Aorta (tissue), 5 donors: Measurements from ENCODE around the gene CFAP20DC. TPM values are rescaled to one million over a fixed set of nuclear protein-coding genes. Genes with fewer than 3 reads are reported as not detected.
"Not testable (repeated sequence)": the region's sequence is repeated elsewhere in the genome, so short reads cannot be mapped to it uniquely, and the experiment has no call there.

Source experiments
- ATAC-seq: fragments of 200-7000 bp; cut with Tn5 transposase; one replicate; pipeline ENCODE4 v1.9.1; 2022; ENCODE audit warnings: moderate library complexity; ENCODE audit not compliant: low FRiP score
- DNase-seq, 2 donors: peaks; one replicate each; pipeline ENCODE4 v3.0.0-alpha.2; 2020
- H3K27ac ChIP-seq, 2 donors: one replicate each; pipeline ENCODE4 v1.5.1; 2013; ENCODE audit warnings: low read length in 2 of 2, mild to moderate bottlenecking in 2 of 2, moderate library complexity in 2 of 2, control low read depth in 1 of 2, inconsistent platforms in 1 of 2, low read depth in 1 of 2
- H3K27me3 ChIP-seq, 2 donors: one replicate each; pipeline ENCODE4 v1.6.1; 2013; ENCODE audit warnings: control low read depth in 1 of 2, low read length in 1 of 2, mild to moderate bottlenecking in 1 of 2, moderate library complexity in 1 of 2; ENCODE audit not compliant: insufficient read depth in 2 of 2, control insufficient read depth in 1 of 2
- H3K36me3 ChIP-seq, 2 donors: one replicate each; pipeline ENCODE4 v1.6.1; 2013; ENCODE audit warnings: control low read depth in 1 of 2, low read length in 1 of 2, mild to moderate bottlenecking in 1 of 2; ENCODE audit not compliant: insufficient read depth in 2 of 2, control insufficient read depth in 1 of 2
- H3K4me1 ChIP-seq, 2 donors: one replicate each; pipeline ENCODE4 v1.6.1; 2013; ENCODE audit warnings: low read length in 2 of 2, control low read depth in 1 of 2, mild to moderate bottlenecking in 1 of 2, moderate library complexity in 1 of 2; ENCODE audit not compliant: insufficient read depth in 2 of 2, control insufficient read depth in 1 of 2
- H3K4me3 ChIP-seq, 2 donors: one replicate each; pipeline ENCODE4 v1.5.1; 2013; ENCODE audit warnings: low read length in 2 of 2, control low read depth in 1 of 2, mild to moderate bottlenecking in 1 of 2
- H3K9me3 ChIP-seq: one replicate; pipeline ENCODE4 v1.6.1; 2013; ENCODE audit warnings: mild to moderate bottlenecking, low read length; ENCODE audit not compliant: control insufficient read depth
- WGBS, 2 donors: extraction: QIAGEN DNeasy Blood & Tissue Kit; methylation state at CpG; one replicate each; pipeline ENCODE4 v1.1.7; 2013; 5-methylcytosine and 5-hydroxymethylcytosine counted together
- intact Hi-C, 2 donors: fragments of 100-400 bp; cut with DNase I; formaldehyde crosslinking; loops; one replicate each; pipeline versions ENCODE4 v1.14.2 to v1.15.0; 2022
- polyA plus RNA-seq, 2 donors: library from polyadenylated mRNA; stranded (reverse); fragments of 200-250 nt; gene quantifications; one replicate each; pipeline ENCODE4 v1.2.3, GENCODE V29; 2013
- total RNA-seq, 2 donors: library from RNA; stranded (reverse); fragmentation: NEBNext Ultra II Directional; extraction: Animal tissue kit (Norgen Biotek cat#: 25700); gene quantifications; one replicate each; pipeline ENCODE4 v1.2.1, GENCODE V29; 2021
- donor health status: healthy with polysubstance abuse.
- donor health status: Bipolar disorder and iron deficiency.
- donor health status: DM: no; HTN: no; CAD: no.
- donor health status: DM: no; HTN: no; CAD: no.
- donor health status: DM: yes; HTN: yes; CAD: no.

CFAP20DC gene
- total and polyA plus RNA-seq, 4 donors, result 0.39 to 0.90 TPM; not detected in 2

DNA sequence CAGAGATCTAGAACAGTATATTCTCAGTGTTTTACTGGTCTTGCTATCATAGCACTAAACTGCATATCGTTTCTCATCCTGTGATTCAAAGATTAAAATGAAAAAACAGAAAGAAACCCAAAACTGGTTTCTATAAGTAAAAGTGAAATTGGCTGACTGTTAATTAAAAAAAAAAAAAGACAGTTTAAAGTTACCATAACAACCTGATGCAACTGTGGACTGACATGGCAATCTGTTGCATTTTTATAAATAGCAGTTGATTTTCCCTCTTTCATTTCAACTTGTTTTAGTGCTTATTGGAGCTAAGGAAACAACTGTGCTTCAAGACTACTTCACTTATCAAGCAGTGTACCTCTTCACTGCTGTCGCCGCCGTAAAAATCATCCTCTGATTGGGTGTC lies 186.6 kb downstream of the CFAP20DC start:
- no peaks in the 10 kb centered on the region for H3K36me3 ChIP-seq
- H3K27ac ChIP-seq, result no peak overlapping the region
- WGBS, 2 donors, result 88 to 90% methylated on average over 4 of the region's 4 CpGs
- H3K4me1 ChIP-seq, result no peaks in the 10 kb centered on the region
- DNase-seq (no peak), ATAC-seq (no peak)
- intact Hi-C loops, result no loop called here
- peaks cover 3% of the 10 kb centered on the region for H3K9me3 ChIP-seq
- no peaks in the 10 kb centered on the region for H3K27me3 ChIP-seq
- no peak overlapping the region for H3K4me3 ChIP-seq

DNA sequence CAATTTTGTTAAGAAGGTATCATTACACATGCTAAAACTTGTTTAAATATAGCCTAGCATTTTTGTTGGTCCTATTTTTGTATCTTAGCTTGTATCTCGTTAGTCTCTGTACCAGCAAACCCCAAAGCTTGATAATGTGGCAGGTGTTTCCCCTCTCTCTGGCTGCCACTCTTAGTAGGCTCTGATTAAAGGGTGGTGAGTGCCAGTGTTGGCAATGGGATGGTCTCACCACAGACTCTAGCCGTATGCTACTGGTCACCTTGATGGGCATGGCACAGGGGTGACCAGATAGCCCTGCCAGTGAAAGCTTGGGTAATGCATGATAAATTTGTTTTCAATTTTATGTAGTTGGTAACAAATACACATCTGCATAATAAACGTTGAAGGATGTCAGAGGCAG lies 188.3 kb downstream of the CFAP20DC start:
- 79 to 80% methylated on average over 3 of the region's 3 CpGs for WGBS, 2 donors
- ATAC-seq (no peak), DNase-seq (no peak)
- peaks cover 3% of the 10 kb centered on the region for H3K9me3 ChIP-seq
- H3K27ac ChIP-seq, result no peak overlapping the region
- H3K4me3 ChIP-seq, result no peak overlapping the region
- H3K27me3 ChIP-seq, result no peaks in the 10 kb centered on the region
- no peaks in the 10 kb centered on the region for H3K36me3 ChIP-seq
- intact Hi-C loops, result no loop called here
- no peaks in the 10 kb centered on the region for H3K4me1 ChIP-seq

DNA sequence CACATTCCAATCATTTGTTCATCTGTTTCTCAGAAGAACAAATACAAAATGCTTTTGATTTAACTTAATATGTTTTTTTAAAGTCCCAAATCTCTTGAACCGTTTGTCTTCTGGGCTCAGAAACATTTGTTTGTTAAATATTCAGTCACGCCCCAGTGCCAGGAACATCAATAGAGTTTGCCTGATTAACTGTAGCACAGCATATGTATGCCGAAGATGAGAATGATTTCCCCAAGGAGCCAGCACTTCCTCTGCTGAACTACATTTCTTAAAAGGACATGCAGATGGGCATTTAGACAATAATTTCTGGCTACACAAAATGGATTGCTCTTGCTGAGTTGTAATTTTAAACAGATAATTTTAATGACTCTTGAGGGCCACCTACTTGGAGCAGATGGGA lies 191.7 kb downstream of the CFAP20DC start:
- H3K36me3 ChIP-seq, result no peaks in the 10 kb centered on the region
- H3K27ac ChIP-seq, result no peak overlapping the region
- DNase-seq, result no peak
- no peaks in the 10 kb centered on the region for H3K4me1 ChIP-seq
- ATAC-seq, result no peak
- intact Hi-C loops, result no loop called here
- H3K27me3 ChIP-seq, result no peaks in the 10 kb centered on the region
- peaks cover 1% of the 10 kb centered on the region for H3K9me3 ChIP-seq
- 13 to 16% methylated on average over 3 of the region's 3 CpGs for WGBS, 2 donors
- H3K4me3 ChIP-seq, result no peak overlapping the region

DNA sequence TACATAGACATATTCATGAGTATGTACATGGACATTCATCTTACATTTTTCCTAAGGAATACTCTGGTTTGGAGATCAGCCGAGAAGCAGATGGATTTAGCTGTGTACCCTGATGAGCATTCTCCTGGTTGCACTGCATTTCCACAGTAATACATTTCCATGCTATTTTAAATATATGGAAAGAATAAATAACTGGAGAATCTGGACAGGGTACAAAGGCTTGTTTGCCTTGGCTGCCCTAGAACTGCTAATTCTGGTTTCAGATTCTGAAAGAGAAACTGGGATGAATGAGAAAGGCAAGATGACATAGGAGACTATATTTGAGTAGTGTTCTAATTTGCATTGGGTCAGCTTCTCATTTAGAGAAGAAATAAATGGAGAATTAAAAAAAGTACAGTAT lies 192.4 kb downstream of the CFAP20DC start:
- intact Hi-C loops, result no loop called here
- H3K36me3 ChIP-seq, result no peaks in the 10 kb centered on the region
- no peaks in the 10 kb centered on the region for H3K4me1 ChIP-seq
- H3K27me3 ChIP-seq, result no peaks in the 10 kb centered on the region
- WGBS, 2 donors, result 22 to 24% methylated on average over 1 of the region's 1 CpG
- no peak overlapping the region for H3K4me3 ChIP-seq
- no peak overlapping the region for H3K27ac ChIP-seq
- ATAC-seq, result no peak
- H3K9me3 ChIP-seq, result peaks cover 1% of the 10 kb centered on the region
- no peak for DNase-seq

DNA sequence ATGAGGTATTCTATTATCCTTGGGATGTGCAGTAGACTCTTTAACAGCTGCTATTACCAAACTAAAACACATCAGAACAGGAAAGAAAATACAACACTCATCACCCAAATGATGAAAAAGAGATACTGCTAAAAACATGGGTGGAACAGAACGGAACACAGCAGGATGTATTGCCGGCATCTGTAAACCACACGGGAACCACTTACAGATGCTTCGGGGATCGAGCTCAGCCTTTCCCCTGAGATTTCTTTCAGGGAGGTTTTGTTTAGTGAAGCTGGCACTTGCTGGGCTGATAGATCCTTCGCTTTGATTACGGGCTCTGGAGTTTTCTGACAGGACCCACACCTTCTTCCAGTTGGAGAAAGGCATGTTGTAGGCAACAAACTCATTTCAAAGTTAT lies 201.0 kb downstream of the CFAP20DC start:
- ATAC-seq (no peak), DNase-seq (no peak)
- H3K4me1 ChIP-seq, result no peaks in the 10 kb centered on the region
- H3K27me3 ChIP-seq, result no peaks in the 10 kb centered on the region
- WGBS, 2 donors, result 24 to 32% methylated on average over 7 of the region's 7 CpGs
- H3K4me3 ChIP-seq, result no peak overlapping the region
- H3K27ac ChIP-seq, result no peak overlapping the region
- no peaks in the 10 kb centered on the region for H3K36me3 ChIP-seq
- H3K9me3 ChIP-seq, result peaks cover 1% of the 10 kb centered on the region
- intact Hi-C loops, result no loop called here

DNA sequence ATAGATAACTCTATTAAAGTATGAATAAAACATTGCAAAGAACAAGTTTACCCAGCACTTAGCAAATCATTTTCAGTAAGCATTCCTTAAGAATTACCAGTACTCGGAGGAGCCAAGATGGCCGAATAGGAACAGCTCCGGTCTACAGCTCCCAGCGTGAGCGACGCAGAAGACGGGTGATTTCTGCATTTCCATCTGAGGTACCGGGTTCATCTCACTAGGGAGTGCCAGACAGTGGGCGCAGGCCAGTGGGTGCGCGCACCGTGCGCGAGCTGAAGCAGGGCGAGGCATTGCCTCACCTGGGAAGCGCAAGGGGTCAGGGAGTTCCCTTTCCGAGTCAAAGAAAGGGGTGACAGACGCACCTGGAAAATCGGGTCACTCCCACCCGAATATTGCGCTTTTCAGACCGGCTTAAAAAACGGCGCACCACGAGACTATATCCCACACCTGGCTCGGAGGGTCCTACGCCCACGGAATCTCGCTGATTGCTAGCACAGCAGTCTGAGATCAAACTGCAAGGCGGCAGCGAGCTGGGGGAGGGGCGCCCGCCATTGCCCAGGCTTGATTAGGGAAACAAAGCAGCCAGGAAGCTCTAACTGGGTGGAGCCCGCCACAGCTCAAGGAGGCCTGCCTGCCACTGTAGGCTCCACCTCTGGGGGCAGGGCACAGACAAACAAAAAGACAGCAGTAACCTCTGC lies 207.6 kb downstream of the CFAP20DC start:
- WGBS, 2 donors, result 83 to 91% methylated on average over 14 to 16 of the region's 34 CpGs
- H3K27ac ChIP-seq, H3K36me3 ChIP-seq, intact Hi-C loops, H3K27me3 ChIP-seq, H3K4me3 ChIP-seq, DNase-seq, ATAC-seq, H3K4me1 ChIP-seq, H3K9me3 ChIP-seq: not testable (repeated sequence)

DNA sequence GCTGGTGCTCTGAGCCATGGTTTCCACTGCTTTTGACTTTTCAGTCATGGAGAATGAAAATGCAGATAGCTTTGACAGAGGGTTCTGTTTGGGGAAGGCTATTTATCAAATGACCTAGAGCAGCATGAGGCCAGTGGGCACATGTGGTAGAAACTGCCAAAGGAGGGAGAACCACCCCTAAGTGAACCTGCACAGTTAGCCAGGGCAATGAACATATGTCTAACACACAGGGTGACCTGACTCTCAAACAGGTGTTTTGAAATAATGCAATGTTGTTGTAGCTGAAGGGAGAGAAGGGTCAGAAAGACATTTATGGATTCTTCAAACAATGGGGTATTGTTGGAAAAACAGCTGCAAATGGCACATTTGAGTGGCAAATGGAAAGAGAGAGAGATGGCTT lies 208.9 kb downstream of the CFAP20DC start:
- H3K27ac ChIP-seq, result no peak overlapping the region
- H3K4me3 ChIP-seq, result no peak overlapping the region
- H3K36me3 ChIP-seq, result no peaks in the 10 kb centered on the region
- no peaks in the 10 kb centered on the region for H3K27me3 ChIP-seq
- DNase-seq (no peak), ATAC-seq (no peak)
- no peaks in the 10 kb centered on the region for H3K4me1 ChIP-seq
- no peaks in the 10 kb centered on the region for H3K9me3 ChIP-seq
- intact Hi-C loops, result no loop called here

DNA sequence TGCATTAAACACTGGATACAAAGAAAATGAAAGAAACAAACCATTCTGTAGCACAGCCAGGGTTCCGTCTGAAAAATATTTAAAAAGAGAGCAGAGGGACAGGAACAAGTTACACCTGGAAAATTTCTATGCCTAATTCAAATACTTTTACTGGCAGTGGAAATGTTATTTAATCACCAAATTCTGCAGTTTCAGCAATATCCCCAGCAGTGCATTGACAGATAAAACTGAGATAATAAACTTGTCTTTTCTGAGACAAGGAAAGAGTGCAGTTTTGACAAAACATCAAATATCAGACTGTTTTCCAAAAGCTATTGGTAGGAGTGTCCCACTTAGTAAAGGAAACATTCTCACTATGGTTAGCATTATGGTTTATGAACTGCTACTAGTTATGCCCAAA lies 209.9 kb downstream of the CFAP20DC start:
- H3K27me3 ChIP-seq, result no peaks in the 10 kb centered on the region
- no peaks in the 10 kb centered on the region for H3K4me1 ChIP-seq
- DNase-seq (no peak), ATAC-seq (no peak)
- H3K9me3 ChIP-seq, result no peaks in the 10 kb centered on the region
- H3K36me3 ChIP-seq, result no peaks in the 10 kb centered on the region
- H3K27ac ChIP-seq, result no peak overlapping the region
- intact Hi-C loops, result no loop called here
- no peak overlapping the region for H3K4me3 ChIP-seq
- 46 to 60% methylated on average over 1 of the region's 1 CpG for WGBS, 2 donors

DNA sequence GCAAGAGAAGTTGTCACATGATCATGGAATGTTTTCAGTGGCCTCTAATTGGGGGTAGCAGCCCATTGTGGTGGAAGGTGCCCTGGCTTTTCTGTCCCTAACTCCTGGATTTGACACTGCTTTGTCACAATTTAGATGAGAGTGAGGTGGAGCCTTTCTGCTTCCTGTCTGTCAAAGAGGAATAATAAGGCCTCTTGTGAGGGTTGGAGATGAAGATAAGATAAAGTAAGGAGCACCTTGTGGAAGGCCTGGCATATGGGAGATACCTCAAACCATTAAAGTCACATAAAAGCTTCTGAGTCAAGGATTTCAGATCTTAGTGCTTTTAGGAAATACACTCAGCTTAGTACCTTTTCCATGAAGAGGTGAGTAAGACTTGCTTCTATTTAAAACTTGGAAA lies 210.6 kb downstream of the CFAP20DC start:
- no peak overlapping the region for H3K27ac ChIP-seq
- H3K9me3 ChIP-seq, result no peaks in the 10 kb centered on the region
- intact Hi-C loops, result no loop called here
- no peak for DNase-seq
- H3K4me3 ChIP-seq, result no peak overlapping the region
- no peak for ATAC-seq
- H3K27me3 ChIP-seq, result no peaks in the 10 kb centered on the region
- no peaks in the 10 kb centered on the region for H3K4me1 ChIP-seq
- H3K36me3 ChIP-seq, result no peaks in the 10 kb centered on the region
